Peyer's patch (tissue), 4 donors: ENCODE results near the gene SLCO4A1. TPM values are rescaled to one million over a fixed set of nuclear protein-coding genes. Genes with fewer than 3 reads are reported as not detected.
A peak's percentile ranks its signal among the peaks of the same experiment; 100 is the strongest.

Experiments
- DNase-seq, 3 donors: peaks; one replicate each; pipeline ENCODE4 v3.0.0-alpha.2; 2017 to 2019
- H3K27ac ChIP-seq, 4 donors: fragments of 200-600 bp; sonication (generic); one replicate each; pipeline ENCODE4 v1.5.1; 2016 to 2019
- H3K27me3 ChIP-seq, 2 donors: fragments of 200-600 bp; sonication (generic); one replicate each; pipeline ENCODE4 v1.5.1; 2019
- H3K36me3 ChIP-seq, 3 donors: fragments of 200-600 bp; sonication (generic); one replicate each; pipeline ENCODE4 v1.5.1; 2016 to 2019
- H3K4me1 ChIP-seq, 4 donors: fragments of 200-600 bp; sonication (generic); one replicate each; pipeline ENCODE4 v1.5.1; 2016 to 2019
- H3K4me3 ChIP-seq, 4 donors: fragments of 200-600 bp; sonication (generic); 1 replicate in 3 of 4; 2 replicates in 1 of 4; pipeline ENCODE4 v1.5.1; 2016 to 2019; ENCODE audit warnings: mild to moderate bottlenecking in 1 of 4
- H3K9me3 ChIP-seq, 4 donors: fragments of 200-600 bp; sonication (generic); one replicate each; pipeline ENCODE4 v1.5.1; 2016 to 2019; ENCODE audit warnings: mild to moderate bottlenecking in 1 of 4
- CTCF ChIP-seq, 6 experiments: fragments of 450-650 bp in 4 of 6; fragments of 200-600 bp in 2 of 6; sonication (generic) in 1 of 6; IDR thresholded peaks; one replicate each; pipeline ENCODE4 v1.5.1; 2017 to 2019; ENCODE audit warnings: antibody characterized with exemption in 6 of 6, mild to moderate bottlenecking in 3 of 6, moderate library complexity in 1 of 6
- POLR2A ChIP-seq, 2 donors: fragments of 450-650 bp; IDR thresholded peaks; one replicate each; pipeline ENCODE4 v1.5.1; 2017; ENCODE audit warnings: antibody characterized with exemption in 2 of 2, mild to moderate bottlenecking in 2 of 2, moderate library complexity in 2 of 2
- total RNA-seq, 4 donors: library from RNA; depleted of rRNA; stranded (reverse); fragments of >200 nt; gene quantifications; one replicate each; pipeline ENCODE4 v1.1.0, GENCODE V29; 2016

Gene SLCO4A1
- total RNA-seq, 4 donors from 2014 or later, result 6.7 to 42.9 (median 28.5) TPM

- H3K4me1 ChIP-seq, result peaks cover 0 to 63% (median 46%) of the 10 kb centered on the region in 4 donors
- no peaks in the 10 kb centered on the region for H3K36me3 ChIP-seq
- H3K4me3 ChIP-seq, result peak overlapping the region; percentile 56 to 67 (median 66)
- no peak for TF ChIP-seq CTCF (IDR thresholded peaks at IDR 0.05)
- peak in 1 of 3 donors; percentile 69 for DNase-seq
- H3K9me3 ChIP-seq, result no peaks in the 10 kb centered on the region
- H3K27ac ChIP-seq, result peak overlapping the region; percentile 67 to 85 (median 78)
- no peaks in the 10 kb centered on the region for H3K27me3 ChIP-seq
These were observed 1.3 kb downstream of the SLCO4A1 start for GRCh38 chr20:62643521-62644043.

GRCh38 chr20:62644044-62644795 lies 1.9 kb downstream of the SLCO4A1 start:
- Histone ChIP-seq H3K4me1 (peaks cover 0 to 63% (median 46%) of the 10 kb centered on the region in 4 donors), H3K9me3 (no peaks in the 10 kb centered on the region), H3K27me3 (no peaks in the 10 kb centered on the region), H3K27ac (peak overlapping the region; percentile 32 to 81 (median 71)), H3K4me3 (peak overlapping the region in 2 of 4 donors; percentile 13 to 64), H3K36me3 (no peaks in the 10 kb centered on the region)
- DNase-seq, result peak in 2 of 3 donors; percentile 77 to 78
- TF ChIP-seq POLR2A (IDR thresholded peaks at IDR 0.05) (peak in 1 of 2 donors; percentile 29), CTCF (IDR thresholded peaks at IDR 0.05) (no peak)

- no peak overlapping the region for H3K4me3 ChIP-seq
- TF ChIP-seq CTCF (IDR thresholded peaks at IDR 0.05) (no peak), POLR2A (IDR thresholded peaks at IDR 0.05) (peak; percentile 21 to 38)
- H3K36me3 ChIP-seq, result no peaks in the 10 kb centered on the region
- peak overlapping the region; percentile 32 to 81 (median 71) for H3K27ac ChIP-seq
- H3K4me1 ChIP-seq, result peaks cover 0 to 63% (median 46%) of the 10 kb centered on the region in 4 donors
- DNase-seq, result peak; percentile 59 to 82 (median 79)
- H3K27me3 ChIP-seq, result no peaks in the 10 kb centered on the region
- H3K9me3 ChIP-seq, result no peaks in the 10 kb centered on the region
These were observed 2.6 kb downstream of the SLCO4A1 start for GRCh38 chr20:62644802-62645496.

GRCh38 chr20:62645613-62646012 lies 3.3 kb downstream of the SLCO4A1 start:
- Histone ChIP-seq H3K27ac (peak overlapping the region; percentile 32 to 81 (median 60)), H3K4me1 (peaks cover 0 to 68% (median 51%) of the 10 kb centered on the region in 4 donors), H3K9me3 (no peaks in the 10 kb centered on the region), H3K4me3 (no peak overlapping the region), H3K36me3 (no peaks in the 10 kb centered on the region), H3K27me3 (no peaks in the 10 kb centered on the region)
- no peak for DNase-seq
- no peak for TF ChIP-seq POLR2A (IDR thresholded peaks at IDR 0.05)
- TF ChIP-seq CTCF (IDR thresholded peaks at IDR 0.05), result no peak

- no peaks in the 10 kb centered on the region for H3K36me3 ChIP-seq
- no peaks in the 10 kb centered on the region for H3K27me3 ChIP-seq
- TF ChIP-seq CTCF (IDR thresholded peaks at IDR 0.05) (no peak), POLR2A (IDR thresholded peaks at IDR 0.05) (peak in 1 of 2 donors; percentile 57)
- H3K27ac ChIP-seq, result peak overlapping the region; percentile 41 to 95 (median 78)
- peaks cover 0 to 75% (median 52%) of the 10 kb centered on the region in 4 donors for H3K4me1 ChIP-seq
- DNase-seq, result peak; percentile 66 to 85 (median 83)
- no peaks in the 10 kb centered on the region for H3K9me3 ChIP-seq
- H3K4me3 ChIP-seq, result no peak overlapping the region
These were observed 4.7 kb downstream of the SLCO4A1 start for GRCh38 chr20:62646851-62647520.
